Natural killer cell (primary cell): ENCODE data around the gene CDYL2. TPM values are rescaled to one million over a fixed set of nuclear protein-coding genes. Genes with fewer than 3 reads are reported as not detected.
A peak's percentile ranks its signal among the peaks of the same experiment; 100 is the strongest.

Experiments
- ATAC-seq, 3 donors: fragments of 150-1000 bp in 2 of 3; fragments of 200-7000 bp in 1 of 3; cut with Tn5 transposase; 1 replicate in 1 of 3; 2 replicates in 2 of 3; pipeline ENCODE4 v1.10.0; 2021; ENCODE audit warnings: mild to moderate bottlenecking in 2 of 3, moderate library complexity in 2 of 3
- DNase-seq, 2 donors: peaks; one replicate each; pipeline versions ENCODE4 v3.0.0 to v3.0.0-alpha.2; 2013 to 2021; ENCODE audit warnings: mixed read lengths in 1 of 2
- H3K27ac ChIP-seq: one replicate; pipeline ENCODE4 v1.5.1; 2013; ENCODE audit warnings: mild to moderate bottlenecking, low read length
- H3K27me3 ChIP-seq: one replicate; pipeline ENCODE4 v1.6.1; 2013; ENCODE audit warnings: low read length; ENCODE audit not compliant: control insufficient read depth, insufficient read depth
- H3K36me3 ChIP-seq: one replicate; pipeline ENCODE4 v1.6.1; 2013; ENCODE audit warnings: low read length; ENCODE audit not compliant: control insufficient read depth, insufficient read depth
- H3K4me1 ChIP-seq: one replicate; pipeline ENCODE4 v1.6.1; 2013; ENCODE audit warnings: low read length; ENCODE audit not compliant: control insufficient read depth, insufficient read depth
- H3K4me3 ChIP-seq: one replicate; pipeline ENCODE4 v1.5.1; 2013; ENCODE audit warnings: low read length
- H3K9me3 ChIP-seq: one replicate; pipeline ENCODE4 v1.6.1; 2013; ENCODE audit warnings: low read length; ENCODE audit not compliant: control insufficient read depth, insufficient read depth
- H3K27ac Mint-ChIP-seq, 2 donors: one replicate each; pipeline ENCODE4 v1.8.0; 2022; ENCODE audit warnings: mild to moderate bottlenecking in 2 of 2, mixed read lengths in 2 of 2, moderate library complexity in 1 of 2
- H3K27me3 Mint-ChIP-seq, 2 donors: one replicate each; pipeline ENCODE4 v1.8.0; 2022; ENCODE audit warnings: low read depth in 2 of 2, mixed read lengths in 2 of 2
- H3K36me3 Mint-ChIP-seq: one replicate; pipeline ENCODE4 v1.8.0; 2022; ENCODE audit warnings: mixed read lengths
- H3K4me1 Mint-ChIP-seq, 2 donors: one replicate each; pipeline ENCODE4 v1.8.0; 2022; ENCODE audit warnings: mixed read lengths in 2 of 2
- H3K4me3 Mint-ChIP-seq: one replicate; pipeline ENCODE4 v1.8.0; 2022; ENCODE audit warnings: mild to moderate bottlenecking, moderate library complexity, mixed read lengths
- H3K9me3 Mint-ChIP-seq, 2 donors: one replicate each; pipeline ENCODE4 v1.8.0; 2022; ENCODE audit warnings: mixed read lengths in 2 of 2
- WGBS: methylation state at CpG from one replicate; pipeline ENCODE4 v1.1.7; 2013; ENCODE audit warnings: missing lambda C conversion rate; ENCODE audit not compliant: insufficient coverage; 5-methylcytosine and 5-hydroxymethylcytosine counted together
- intact Hi-C: fragments of 100-400 bp; cut with micrococcal nuclease; formaldehyde crosslinking; loops from one replicate; pipeline ENCODE4 v1.14.2; 2022
- total RNA-seq, 4 donors: library from RNA; stranded (reverse); fragments of 120-200 nt in 1 of 4; gene quantifications; one replicate each; pipeline versions ENCODE4 v1.2.3 to v1.2.4, GENCODE V29; 2013 to 2022
- TF ChIP-seq, protein P1 (sequence below): fragments of 200-600 bp; IDR thresholded peaks from one replicate; pipeline ENCODE4 v1.8.0; 2022; ENCODE audit warnings: antibody characterized with exemption

CDYL2 gene
- total RNA-seq, 3 donors from 2014 or later (not counting 1 experiment from before 2014, with no cell fraction given), result 2.7 to 14.5 (median 3.4) TPM

DNA sequence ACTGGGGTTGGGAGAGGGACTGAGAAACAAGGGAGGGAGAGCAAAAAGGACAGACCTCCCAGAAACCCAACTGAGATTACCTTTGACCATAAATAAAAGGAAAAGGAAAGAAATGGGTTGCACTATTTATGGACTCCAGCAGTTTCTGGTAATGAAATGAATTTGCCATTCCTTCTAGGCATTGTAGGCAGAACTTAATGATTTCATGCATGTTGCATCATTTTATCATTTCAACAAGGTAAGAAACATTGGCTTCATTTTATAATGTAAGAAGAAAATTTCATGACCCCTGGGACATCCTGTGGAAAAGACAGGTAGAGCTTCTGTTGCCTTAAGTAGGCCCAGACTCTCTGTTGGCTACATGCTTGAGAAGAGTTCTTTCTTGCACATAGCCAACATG is 8.2 kb upstream of the CDYL2 start:
- no peaks in the 10 kb centered on the region for H3K4me1 Mint-ChIP-seq

DNA sequence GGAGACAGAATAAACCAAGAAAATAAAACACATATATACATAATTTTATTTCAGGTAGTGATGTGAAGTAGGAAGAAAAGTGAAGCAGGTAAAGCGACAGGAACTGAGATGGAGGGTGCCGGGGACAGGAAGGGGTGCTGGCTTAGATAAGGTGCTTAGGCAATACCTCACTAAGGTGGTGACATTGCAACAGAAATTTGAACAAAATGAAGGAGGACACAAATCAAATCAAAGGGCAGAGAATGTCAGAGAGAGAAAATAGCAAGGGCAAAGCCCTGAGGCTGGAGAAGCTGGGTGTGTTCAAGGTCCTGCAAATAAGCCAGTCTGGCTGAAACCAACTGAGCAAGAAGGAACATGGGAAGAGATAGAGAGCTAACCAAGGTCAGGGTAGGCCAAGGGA is 5.0 kb upstream of the CDYL2 start:
- intact Hi-C loops, result no loop called here
- no peak overlapping the region for H3K4me3 Mint-ChIP-seq

More for the DNA sequence above, 8.2 kb upstream of the CDYL2 start:
- intact Hi-C loops, result no loop called here
- H3K27ac Mint-ChIP-seq, result no peak overlapping the region
- no peaks in the 10 kb centered on the region for H3K9me3 Mint-ChIP-seq
- TF ChIP-seq, protein P1, sequence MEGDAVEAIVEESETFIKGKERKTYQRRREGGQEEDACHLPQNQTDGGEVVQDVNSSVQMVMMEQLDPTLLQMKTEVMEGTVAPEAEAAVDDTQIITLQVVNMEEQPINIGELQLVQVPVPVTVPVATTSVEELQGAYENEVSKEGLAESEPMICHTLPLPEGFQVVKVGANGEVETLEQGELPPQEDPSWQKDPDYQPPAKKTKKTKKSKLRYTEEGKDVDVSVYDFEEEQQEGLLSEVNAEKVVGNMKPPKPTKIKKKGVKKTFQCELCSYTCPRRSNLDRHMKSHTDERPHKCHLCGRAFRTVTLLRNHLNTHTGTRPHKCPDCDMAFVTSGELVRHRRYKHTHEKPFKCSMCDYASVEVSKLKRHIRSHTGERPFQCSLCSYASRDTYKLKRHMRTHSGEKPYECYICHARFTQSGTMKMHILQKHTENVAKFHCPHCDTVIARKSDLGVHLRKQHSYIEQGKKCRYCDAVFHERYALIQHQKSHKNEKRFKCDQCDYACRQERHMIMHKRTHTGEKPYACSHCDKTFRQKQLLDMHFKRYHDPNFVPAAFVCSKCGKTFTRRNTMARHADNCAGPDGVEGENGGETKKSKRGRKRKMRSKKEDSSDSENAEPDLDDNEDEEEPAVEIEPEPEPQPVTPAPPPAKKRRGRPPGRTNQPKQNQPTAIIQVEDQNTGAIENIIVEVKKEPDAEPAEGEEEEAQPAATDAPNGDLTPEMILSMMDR, result no peak
- ATAC-seq (no peak), DNase-seq (no peak)
- no peak overlapping the region for H3K27ac ChIP-seq
- no peak overlapping the region for H3K4me3 Mint-ChIP-seq
- peaks cover 2 to 18% of the 10 kb centered on the region in 2 donors for H3K27me3 Mint-ChIP-seq
- H3K27me3 ChIP-seq, result peaks cover 3% of the 10 kb centered on the region
- H3K4me1 ChIP-seq, result no peaks in the 10 kb centered on the region
- no peaks in the 10 kb centered on the region for H3K36me3 ChIP-seq
- no peak overlapping the region for H3K4me3 ChIP-seq
- H3K9me3 ChIP-seq, result no peaks in the 10 kb centered on the region
- no peaks in the 10 kb centered on the region for H3K36me3 Mint-ChIP-seq

DNA sequence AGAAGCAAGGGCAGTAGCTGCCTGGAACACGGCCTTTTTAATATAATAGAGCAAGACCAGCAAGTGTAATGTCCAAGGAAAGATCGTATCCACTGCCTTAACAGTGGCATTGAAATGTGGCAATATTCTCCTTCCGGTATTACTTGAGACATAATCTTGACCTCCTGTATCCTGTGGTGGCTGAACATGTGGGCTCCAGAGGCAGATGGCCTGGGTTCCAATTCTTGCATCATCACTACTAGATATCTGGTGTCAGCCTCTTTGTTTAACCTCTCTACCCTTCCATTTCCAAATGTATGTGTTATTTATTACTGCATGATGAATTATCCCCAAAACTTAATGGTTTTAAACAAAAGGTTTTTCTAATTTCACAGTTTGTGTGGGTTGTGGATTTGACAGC is 3.5 kb upstream of the CDYL2 start:
- Histone ChIP-seq H3K27me3 (peaks cover 7% of the 10 kb centered on the region), H3K4me3 (no peak overlapping the region), H3K9me3 (no peaks in the 10 kb centered on the region), H3K27ac (no peak overlapping the region), H3K36me3 (no peaks in the 10 kb centered on the region), H3K4me1 (peaks cover 4% of the 10 kb centered on the region)
- peaks cover 20 to 22% of the 10 kb centered on the region in 2 donors for H3K27me3 Mint-ChIP-seq
- H3K4me1 Mint-ChIP-seq, result peaks cover 0 to 8% of the 10 kb centered on the region in 2 donors
- 91% methylated on average over 3 of the region's 3 CpGs for WGBS
- no peaks in the 10 kb centered on the region for H3K36me3 Mint-ChIP-seq
- no peaks in the 10 kb centered on the region for H3K9me3 Mint-ChIP-seq
- ATAC-seq (no peak), DNase-seq (no peak)
- no peak overlapping the region for H3K4me3 Mint-ChIP-seq
- TF ChIP-seq, protein P1, result no peak
- H3K27ac Mint-ChIP-seq, result no peak overlapping the region
- intact Hi-C loops, result no loop called here

More for the DNA sequence above, 5.0 kb upstream of the CDYL2 start:
- 64% methylated on average over 2 of the region's 2 CpGs for WGBS
- H3K4me3 ChIP-seq, result no peak overlapping the region
- no peak for DNase-seq
- Mint-ChIP-seq H3K36me3 (no peaks in the 10 kb centered on the region), H3K4me1 (peaks cover 0 to 8% of the 10 kb centered on the region in 2 donors), H3K27ac (no peak overlapping the region), H3K27me3 (peaks cover 18 to 22% of the 10 kb centered on the region in 2 donors), H3K9me3 (no peaks in the 10 kb centered on the region)
- no peaks in the 10 kb centered on the region for H3K36me3 ChIP-seq
- H3K27me3 ChIP-seq, result peaks cover 7% of the 10 kb centered on the region
- H3K9me3 ChIP-seq, result no peaks in the 10 kb centered on the region
- ATAC-seq, result no peak
- peaks cover 4% of the 10 kb centered on the region for H3K4me1 ChIP-seq
- TF ChIP-seq, protein P1, result no peak
- H3K27ac ChIP-seq, result no peak overlapping the region

DNA sequence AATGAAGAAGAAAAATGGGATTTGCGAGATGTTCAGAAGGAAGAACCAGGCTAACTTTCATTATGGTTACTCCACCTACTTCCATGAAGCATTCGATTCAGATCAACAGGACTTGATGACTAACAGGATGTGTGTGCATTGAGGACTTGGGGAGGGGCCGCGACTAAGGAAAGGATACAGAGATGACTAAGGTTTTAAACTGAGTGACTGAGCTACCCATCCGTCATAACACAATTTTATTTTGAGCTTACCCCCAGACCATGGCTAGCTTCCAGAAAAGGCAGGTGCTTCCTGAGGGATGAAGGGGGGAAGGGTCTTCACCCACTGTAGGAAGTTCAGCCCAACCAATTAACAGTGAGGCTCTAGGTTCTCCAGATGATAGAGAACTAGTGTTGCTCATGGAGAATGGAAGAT is 2.5 kb upstream of the CDYL2 start:
- no peaks in the 10 kb centered on the region for H3K9me3 ChIP-seq
- peaks cover 7% of the 10 kb centered on the region for H3K27me3 ChIP-seq
- peaks cover 4% of the 10 kb centered on the region for H3K4me1 ChIP-seq
- DNase-seq (peak in 1 of 2 donors; percentile 39), ATAC-seq (no peak)
- no peaks in the 10 kb centered on the region for H3K36me3 Mint-ChIP-seq
- TF ChIP-seq, protein P1, result no peak
- no peaks in the 10 kb centered on the region for H3K36me3 ChIP-seq
- H3K4me3 Mint-ChIP-seq, result no peak overlapping the region
- peaks cover 26 to 32% of the 10 kb centered on the region in 2 donors for H3K27me3 Mint-ChIP-seq
- no peak overlapping the region for H3K27ac ChIP-seq
- no peaks in the 10 kb centered on the region for H3K9me3 Mint-ChIP-seq
- 0% methylated on average over 2 of the region's 5 CpGs for WGBS
- H3K27ac Mint-ChIP-seq, result no peak overlapping the region
- intact Hi-C loops, result no loop called here
- peaks cover 0 to 8% of the 10 kb centered on the region in 2 donors for H3K4me1 Mint-ChIP-seq
- H3K4me3 ChIP-seq, result no peak overlapping the region
